Gastroesophageal sphincter (tissue), 4 donors: Measurements from ENCODE around the gene VPS13D. TPM values are rescaled to one million over a fixed set of nuclear protein-coding genes. Genes with fewer than 3 reads are reported as not detected.
A peak's percentile ranks its signal among the peaks of the same experiment; 100 is the strongest.

Source experiments
- ATAC-seq: fragments of 150-250 bp; one replicate; pipeline ENCODE4 v1.9.1; 2016; ENCODE audit warnings: mild to moderate bottlenecking, moderate library complexity
- H3K27ac ChIP-seq, 4 donors: fragments of 200-600 bp; sonication (generic) in 3 of 4; 1 replicate in 3 of 4; 2 replicates in 1 of 4; pipeline ENCODE4 v1.5.1; 2016 to 2019
- H3K27me3 ChIP-seq: fragments of 200-600 bp; sonication (generic); one replicate; pipeline ENCODE4 v1.5.1; 2019
- H3K36me3 ChIP-seq, 2 donors: fragments of 200-600 bp; sonication (generic); one replicate each; pipeline ENCODE4 v1.5.1; 2019; ENCODE audit warnings: control low read depth in 1 of 2
- H3K4me1 ChIP-seq, 3 donors: fragments of 200-600 bp; sonication (generic); 1 replicate in 2 of 3; 2 replicates in 1 of 3; pipeline ENCODE4 v1.5.1; 2016 to 2019; ENCODE audit warnings: control low read depth in 2 of 3
- H3K4me3 ChIP-seq, 2 donors: fragments of 200-600 bp; sonication (generic); one replicate each; pipeline ENCODE4 v1.5.1; 2019; ENCODE audit warnings: mild to moderate bottlenecking in 1 of 2, moderate library complexity in 1 of 2
- H3K9me3 ChIP-seq, 3 donors: fragments of 200-600 bp; sonication (generic); one replicate each; pipeline ENCODE4 v1.5.1; 2017 to 2019; ENCODE audit warnings: control low read depth in 2 of 3
- EP300 ChIP-seq: sonication (generic); formaldehyde crosslinking; IDR thresholded peaks from one replicate; pipeline ENCODE4 v1.6.1; 2017; ENCODE audit warnings: antibody characterized with exemption, mild to moderate bottlenecking
- POLR2A ChIP-seq, 2 donors: fragments of 450-650 bp; IDR thresholded peaks; one replicate each; pipeline ENCODE4 v1.6.1; 2017; ENCODE audit warnings: antibody characterized with exemption in 2 of 2, mild to moderate bottlenecking in 2 of 2, moderate library complexity in 1 of 2
- POLR2AphosphoS5 ChIP-seq: sonication (generic); formaldehyde crosslinking; IDR thresholded peaks from one replicate; pipeline ENCODE4 v1.6.1; 2017; ENCODE audit warnings: antibody characterized with exemption
- WGBS, 2 donors: methylation state at CpG; one replicate each; pipeline ENCODE4 v1.1.5; 2018; ENCODE audit warnings: low coverage in 1 of 2; 5-methylcytosine and 5-hydroxymethylcytosine counted together
- total RNA-seq, 4 donors: library from RNA; depleted of rRNA; stranded (reverse); fragments of >200 nt; gene quantifications; one replicate each; pipeline ENCODE4 v1.1.0, GENCODE V29; 2016
- TF ChIP-seq, protein P1 (sequence below), 4 experiments: fragments of 200-600 bp in 2 of 4; fragments of 450-650 bp in 2 of 4; sonication (generic) in 1 of 4; IDR thresholded peaks; one replicate each; pipeline ENCODE4 v1.5.1; 2017 to 2019; ENCODE audit warnings: antibody characterized with exemption in 4 of 4, mild to moderate bottlenecking in 2 of 4, moderate library complexity in 2 of 4

VPS13D gene
- total RNA-seq, 4 donors from 2014 or later, result 62.3 to 95.5 (median 81.5) TPM

GRCh38 chr1:12432897-12433296, 203.1 kb downstream of the VPS13D start:
- no peak overlapping the region for H3K4me3 ChIP-seq
- H3K27ac ChIP-seq, result peak overlapping the region; percentile 10 to 86 (median 83)
- WGBS, 2 donors, result 67% methylated on average over 3 of the region's 6 CpGs; no CpG with 5 or more reads in 1 of the 2 donors
- H3K4me1 ChIP-seq, result peaks cover 14 to 84% (median 26%) of the 10 kb centered on the region in 3 donors
- H3K27me3 ChIP-seq, result no peaks in the 10 kb centered on the region
- TF ChIP-seq EP300 (no peak), POLR2AphosphoS5 (no peak), POLR2A (IDR thresholded peaks at IDR 0.05) (no peak)
- TF ChIP-seq, protein P1, sequence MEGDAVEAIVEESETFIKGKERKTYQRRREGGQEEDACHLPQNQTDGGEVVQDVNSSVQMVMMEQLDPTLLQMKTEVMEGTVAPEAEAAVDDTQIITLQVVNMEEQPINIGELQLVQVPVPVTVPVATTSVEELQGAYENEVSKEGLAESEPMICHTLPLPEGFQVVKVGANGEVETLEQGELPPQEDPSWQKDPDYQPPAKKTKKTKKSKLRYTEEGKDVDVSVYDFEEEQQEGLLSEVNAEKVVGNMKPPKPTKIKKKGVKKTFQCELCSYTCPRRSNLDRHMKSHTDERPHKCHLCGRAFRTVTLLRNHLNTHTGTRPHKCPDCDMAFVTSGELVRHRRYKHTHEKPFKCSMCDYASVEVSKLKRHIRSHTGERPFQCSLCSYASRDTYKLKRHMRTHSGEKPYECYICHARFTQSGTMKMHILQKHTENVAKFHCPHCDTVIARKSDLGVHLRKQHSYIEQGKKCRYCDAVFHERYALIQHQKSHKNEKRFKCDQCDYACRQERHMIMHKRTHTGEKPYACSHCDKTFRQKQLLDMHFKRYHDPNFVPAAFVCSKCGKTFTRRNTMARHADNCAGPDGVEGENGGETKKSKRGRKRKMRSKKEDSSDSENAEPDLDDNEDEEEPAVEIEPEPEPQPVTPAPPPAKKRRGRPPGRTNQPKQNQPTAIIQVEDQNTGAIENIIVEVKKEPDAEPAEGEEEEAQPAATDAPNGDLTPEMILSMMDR (IDR thresholded peaks at IDR 0.05), result no peak
- peaks cover 0 to 13% of the 10 kb centered on the region in 2 donors for H3K36me3 ChIP-seq
- no peaks in the 10 kb centered on the region for H3K9me3 ChIP-seq
- no peak for ATAC-seq

DNA sequence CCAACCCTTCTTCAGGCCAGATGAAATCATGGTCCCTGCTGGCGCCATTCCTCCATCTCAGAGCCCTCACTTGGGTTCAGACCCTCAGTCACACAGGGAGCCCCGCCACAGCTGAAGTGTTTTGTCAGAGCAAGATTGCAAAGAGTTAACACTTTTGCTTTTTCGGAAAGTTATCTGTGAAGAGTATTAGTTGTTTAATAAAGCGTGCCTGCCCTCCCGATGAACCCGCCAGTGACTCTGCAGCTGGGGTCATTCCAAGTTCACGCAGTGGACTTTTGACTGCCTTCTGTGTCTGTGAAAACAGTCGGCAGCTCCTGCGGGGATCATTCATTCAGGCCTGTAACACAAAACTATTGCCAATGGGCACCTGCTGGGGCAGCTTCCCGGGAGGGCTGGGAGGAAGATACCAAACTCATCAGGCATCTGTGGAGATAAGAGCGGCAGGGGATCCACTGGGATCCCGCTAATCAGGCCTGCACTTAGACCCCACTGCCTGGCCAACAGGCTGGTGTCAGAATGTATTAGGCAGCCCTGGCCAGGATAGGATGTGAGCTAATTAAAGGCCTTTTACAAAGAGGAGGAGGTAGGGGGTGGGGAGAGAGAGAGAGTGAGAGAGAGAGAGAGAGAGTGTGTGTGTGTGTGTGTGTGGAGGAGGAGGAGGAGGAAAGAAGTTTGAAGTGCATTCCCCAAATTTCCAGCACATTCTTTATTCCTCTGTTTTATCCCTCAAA, 203.7 kb downstream of the VPS13D start:
- peaks cover 0 to 8% of the 10 kb centered on the region in 2 donors for H3K36me3 ChIP-seq
- peaks cover 14 to 90% (median 26%) of the 10 kb centered on the region in 3 donors for H3K4me1 ChIP-seq
- H3K27me3 ChIP-seq, result no peaks in the 10 kb centered on the region
- H3K27ac ChIP-seq, result peak overlapping the region; percentile 10 to 86 (median 83)
- ATAC-seq, result peak; percentile 54
- no peaks in the 10 kb centered on the region for H3K9me3 ChIP-seq
- no peak overlapping the region for H3K4me3 ChIP-seq
- TF ChIP-seq POLR2AphosphoS5 (peak; percentile 62), POLR2A (IDR thresholded peaks at IDR 0.05) (no peak), EP300 (no peak)
- TF ChIP-seq, protein P1 (IDR thresholded peaks at IDR 0.05), result no peak
- 19 to 28% methylated on average over 7 to 8 of the region's 12 CpGs for WGBS, 2 donors

- peak; percentile 57 for ATAC-seq
- H3K27ac ChIP-seq, result peak overlapping the region; percentile 10 to 86 (median 83)
- peaks cover 0 to 14% of the 10 kb centered on the region in 2 donors for H3K36me3 ChIP-seq
- no peaks in the 10 kb centered on the region for H3K9me3 ChIP-seq
- H3K27me3 ChIP-seq, result no peaks in the 10 kb centered on the region
- H3K4me1 ChIP-seq, result peaks cover 14 to 96% (median 32%) of the 10 kb centered on the region in 3 donors
- TF ChIP-seq POLR2AphosphoS5 (peak; percentile 73), EP300 (no peak)
- TF ChIP-seq, protein P1 (IDR thresholded peaks at IDR 0.05), result no peak
- no peak overlapping the region for H3K4me3 ChIP-seq
- WGBS, 2 donors, result 28 to 34% methylated on average over 4 to 5 of the region's 5 CpGs
Observed at GRCh38 chr1:12434174-12434573, 204.3 kb downstream of the VPS13D start.

- no peak for ATAC-seq
- peaks cover 14 to 96% (median 34%) of the 10 kb centered on the region in 3 donors for H3K4me1 ChIP-seq
- no peaks in the 10 kb centered on the region for H3K9me3 ChIP-seq
- H3K4me3 ChIP-seq, result no peak overlapping the region
- no peaks in the 10 kb centered on the region for H3K27me3 ChIP-seq
- no peak for TF ChIP-seq POLR2AphosphoS5
- TF ChIP-seq POLR2A (IDR thresholded peaks at IDR 0.05), result no peak
- TF ChIP-seq, protein P1 (IDR thresholded peaks at IDR 0.05), result no peak
- no peak for TF ChIP-seq EP300
- peaks cover 0 to 14% of the 10 kb centered on the region in 2 donors for H3K36me3 ChIP-seq
- WGBS, 2 donors, result 56 to 69% methylated on average over 2 of the region's 2 CpGs
- peak overlapping the region; percentile 10 to 86 (median 83) for H3K27ac ChIP-seq
Observed at GRCh38 chr1:12434686-12435085, 204.9 kb downstream of the VPS13D start.
